Dendritic cell treated with granulocyte-macrophage colony-stimulating factor and Interleukin-4, amounts not matched to agents 40 ng/mL and 50 ng/mL, for 4 days (primary cell): ENCODE measurements around the gene MAN1C1.
A peak's percentile ranks its signal among the peaks of the same experiment; 100 is the strongest.

Source experiments
- H3K27ac Mint-ChIP-seq: one replicate; pipeline ENCODE4 v1.8.0; 2022; ENCODE audit warnings: mild to moderate bottlenecking, mixed read lengths
- H3K27me3 Mint-ChIP-seq: one replicate; pipeline ENCODE4 v1.8.0; 2022; ENCODE audit warnings: mild to moderate bottlenecking, mixed read lengths
- H3K36me3 Mint-ChIP-seq: one replicate; pipeline ENCODE4 v1.8.0; 2022; ENCODE audit warnings: low read depth, mixed read lengths
- H3K4me1 Mint-ChIP-seq: one replicate; pipeline ENCODE4 v1.8.0; 2022; ENCODE audit warnings: low read depth, mixed read lengths
- H3K4me3 Mint-ChIP-seq: one replicate; pipeline ENCODE4 v1.8.0; 2022; ENCODE audit warnings: mild to moderate bottlenecking, moderate library complexity, mixed read lengths
- H3K9me3 Mint-ChIP-seq: one replicate; pipeline ENCODE4 v1.8.0; 2022; ENCODE audit warnings: mixed read lengths
- intact Hi-C: fragments of 100-400 bp; cut with micrococcal nuclease; formaldehyde crosslinking; loops from one replicate; pipeline ENCODE4 v1.15.0; 2022

Gene MAN1C1

GRCh38 chr1:25616095-25616986, at the start of gene MAN1C1:
Gene MAN1C1, plus strand, starts transcription at chr1:25616791. Its CDS starts 1,007 bp downstream, at chr1:25617798.
- peaks cover 21% of the 10 kb centered on the region for H3K36me3 Mint-ChIP-seq
- H3K27me3 Mint-ChIP-seq: peaks cover 37% of the 10 kb centered on the region
- intact Hi-C loops: loop anchor here (10.0 kb wide), 2 partner anchors 72 to 98 kb away; partner anchors contain the start of gene LDLRAP1
- no peaks in the 10 kb centered on the region for H3K9me3 Mint-ChIP-seq
- peak within 1 kb of the TSS; percentile 74 for H3K27ac Mint-ChIP-seq
- peak within 1 kb of the TSS; percentile 88 for H3K4me3 Mint-ChIP-seq
- peaks cover 51% of the 10 kb centered on the region for H3K4me1 Mint-ChIP-seq

- no peak overlapping the region for H3K4me3 Mint-ChIP-seq
- no peaks in the 10 kb centered on the region for H3K9me3 Mint-ChIP-seq
- H3K27me3 Mint-ChIP-seq: peaks cover 7% of the 10 kb centered on the region
- H3K4me1 Mint-ChIP-seq: peaks cover under 1% of the 10 kb centered on the region
- H3K27ac Mint-ChIP-seq: no peak overlapping the region
- intact Hi-C loops: no loop called here
- H3K36me3 Mint-ChIP-seq: peaks cover 49% of the 10 kb centered on the region
Measured at GRCh38 chr1:25567710-25568089, 48.9 kb upstream of the MAN1C1 start.

- intact Hi-C loops: no loop called here
- no peaks in the 10 kb centered on the region for H3K9me3 Mint-ChIP-seq
- H3K27ac Mint-ChIP-seq: no peak overlapping the region
- no peak overlapping the region for H3K4me3 Mint-ChIP-seq
- no peaks in the 10 kb centered on the region for H3K4me1 Mint-ChIP-seq
- H3K27me3 Mint-ChIP-seq: peaks cover 12% of the 10 kb centered on the region
- peaks cover 44% of the 10 kb centered on the region for H3K36me3 Mint-ChIP-seq
Measured at GRCh38 chr1:25568090-25568833, 48.3 kb upstream of the MAN1C1 start.

GRCh38 chr1:25568834-25569596, 47.6 kb upstream of the MAN1C1 start:
- no peak overlapping the region for H3K4me3 Mint-ChIP-seq
- intact Hi-C loops: no loop called here
- H3K27me3 Mint-ChIP-seq: peaks cover 13% of the 10 kb centered on the region
- H3K4me1 Mint-ChIP-seq: no peaks in the 10 kb centered on the region
- H3K36me3 Mint-ChIP-seq: peaks cover 39% of the 10 kb centered on the region
- H3K9me3 Mint-ChIP-seq: no peaks in the 10 kb centered on the region
- H3K27ac Mint-ChIP-seq: no peak overlapping the region

- no peaks in the 10 kb centered on the region for H3K4me1 Mint-ChIP-seq
- peaks cover 13% of the 10 kb centered on the region for H3K27me3 Mint-ChIP-seq
- H3K4me3 Mint-ChIP-seq: no peak overlapping the region
- H3K27ac Mint-ChIP-seq: no peak overlapping the region
- peaks cover 31% of the 10 kb centered on the region for H3K36me3 Mint-ChIP-seq
- H3K9me3 Mint-ChIP-seq: no peaks in the 10 kb centered on the region
- intact Hi-C loops: no loop called here
Measured at GRCh38 chr1:25569597-25570396, 46.8 kb upstream of the MAN1C1 start.

- Mint-ChIP-seq H3K36me3 (peaks cover 21% of the 10 kb centered on the region), H3K4me3 (no peak overlapping the region), H3K27me3 (peaks cover 13% of the 10 kb centered on the region), H3K4me1 (no peaks in the 10 kb centered on the region), H3K9me3 (no peaks in the 10 kb centered on the region), H3K27ac (no peak overlapping the region)
- intact Hi-C loops: no loop called here
Measured at GRCh38 chr1:25570798-25571521, 45.6 kb upstream of the MAN1C1 start.

GRCh38 chr1:25571522-25571970, 45.0 kb upstream of the MAN1C1 start:
- H3K9me3 Mint-ChIP-seq: no peaks in the 10 kb centered on the region
- intact Hi-C loops: no loop called here
- H3K27me3 Mint-ChIP-seq: peaks cover 13% of the 10 kb centered on the region
- no peak overlapping the region for H3K27ac Mint-ChIP-seq
- H3K36me3 Mint-ChIP-seq: peaks cover 17% of the 10 kb centered on the region
- H3K4me3 Mint-ChIP-seq: no peak overlapping the region
- no peaks in the 10 kb centered on the region for H3K4me1 Mint-ChIP-seq

- intact Hi-C loops: no loop called here
- H3K9me3 Mint-ChIP-seq: no peaks in the 10 kb centered on the region
- no peaks in the 10 kb centered on the region for H3K4me1 Mint-ChIP-seq
- H3K4me3 Mint-ChIP-seq: no peak overlapping the region
- peaks cover 11% of the 10 kb centered on the region for H3K36me3 Mint-ChIP-seq
- peaks cover 13% of the 10 kb centered on the region for H3K27me3 Mint-ChIP-seq
- no peak overlapping the region for H3K27ac Mint-ChIP-seq
Measured at GRCh38 chr1:25572107-25572506, 44.5 kb upstream of the MAN1C1 start.

GRCh38 chr1:25572708-25573590, 43.6 kb upstream of the MAN1C1 start:
- H3K4me1 Mint-ChIP-seq: no peaks in the 10 kb centered on the region
- H3K36me3 Mint-ChIP-seq: peaks cover 3% of the 10 kb centered on the region
- no peak overlapping the region for H3K4me3 Mint-ChIP-seq
- H3K9me3 Mint-ChIP-seq: no peaks in the 10 kb centered on the region
- peaks cover 13% of the 10 kb centered on the region for H3K27me3 Mint-ChIP-seq
- intact Hi-C loops: no loop called here
- no peak overlapping the region for H3K27ac Mint-ChIP-seq

- Mint-ChIP-seq H3K27me3 (peaks cover 13% of the 10 kb centered on the region), H3K4me1 (no peaks in the 10 kb centered on the region), H3K9me3 (no peaks in the 10 kb centered on the region), H3K27ac (no peak overlapping the region), H3K4me3 (no peak overlapping the region), H3K36me3 (no peaks in the 10 kb centered on the region)
- intact Hi-C loops: no loop called here
Measured at GRCh38 chr1:25573591-25573930, 43.0 kb upstream of the MAN1C1 start.

GRCh38 chr1:25573961-25574360, 42.6 kb upstream of the MAN1C1 start:
- no peaks in the 10 kb centered on the region for H3K36me3 Mint-ChIP-seq
- H3K9me3 Mint-ChIP-seq: no peaks in the 10 kb centered on the region
- H3K27me3 Mint-ChIP-seq: peaks cover 13% of the 10 kb centered on the region
- H3K4me1 Mint-ChIP-seq: no peaks in the 10 kb centered on the region
- no peak overlapping the region for H3K27ac Mint-ChIP-seq
- H3K4me3 Mint-ChIP-seq: no peak overlapping the region
- intact Hi-C loops: no loop called here

GRCh38 chr1:25575191-25575590, 41.4 kb upstream of the MAN1C1 start:
- no peaks in the 10 kb centered on the region for H3K9me3 Mint-ChIP-seq
- H3K4me3 Mint-ChIP-seq: no peak overlapping the region
- no peaks in the 10 kb centered on the region for H3K4me1 Mint-ChIP-seq
- no peak overlapping the region for H3K27ac Mint-ChIP-seq
- intact Hi-C loops: no loop called here
- no peaks in the 10 kb centered on the region for H3K36me3 Mint-ChIP-seq
- H3K27me3 Mint-ChIP-seq: peaks cover 13% of the 10 kb centered on the region
